Osteocyte (in vitro differentiated cells): Measurements from ENCODE around the gene DNAJC7. TPM values are rescaled to one million over a fixed set of nuclear protein-coding genes. Genes with fewer than 3 reads are reported as not detected.

Source experiments
- DNase-seq: peaks from one replicate; pipeline ENCODE4 v3.0.0; 2021; ENCODE audit warnings: mixed read lengths; ENCODE audit not compliant: unreplicated experiment; ENCODE audit errors: extremely low spot score
- H3K27ac Mint-ChIP-seq: one replicate; pipeline ENCODE4 v1.8.0; 2021; ENCODE audit warnings: mild to moderate bottlenecking, mixed read lengths; ENCODE audit not compliant: unreplicated experiment
- H3K27me3 Mint-ChIP-seq: one replicate; pipeline ENCODE4 v1.8.0; 2021; ENCODE audit warnings: mixed read lengths; ENCODE audit not compliant: unreplicated experiment
- H3K36me3 Mint-ChIP-seq: one replicate; pipeline ENCODE4 v1.8.0; 2021; ENCODE audit warnings: mixed read lengths; ENCODE audit not compliant: unreplicated experiment
- H3K4me1 Mint-ChIP-seq: one replicate; pipeline ENCODE4 v1.8.0; 2021; ENCODE audit warnings: mixed read lengths; ENCODE audit not compliant: unreplicated experiment
- H3K4me3 Mint-ChIP-seq: one replicate; pipeline ENCODE4 v1.8.0; 2021; ENCODE audit warnings: mild to moderate bottlenecking, moderate library complexity, mixed read lengths; ENCODE audit not compliant: unreplicated experiment
- H3K9me3 Mint-ChIP-seq: one replicate; pipeline ENCODE4 v1.8.0; 2021; ENCODE audit warnings: mixed read lengths; ENCODE audit not compliant: unreplicated experiment
- total RNA-seq: library from RNA; stranded (reverse); gene quantifications from 2 replicates; pipeline ENCODE4 v1.2.1, GENCODE V29; 2021
- TF ChIP-seq, protein P1 (sequence below): fragments of 200-600 bp; sonication (generic); IDR thresholded peaks from 2 replicates; pipeline ENCODE4 v1.5.0; 2021; ENCODE audit warnings: antibody characterized with exemption, mild to moderate bottlenecking, moderate library complexity

Gene DNAJC7
- total RNA-seq, 1 donor from 2014 or later = 73.9 TPM

DNA sequence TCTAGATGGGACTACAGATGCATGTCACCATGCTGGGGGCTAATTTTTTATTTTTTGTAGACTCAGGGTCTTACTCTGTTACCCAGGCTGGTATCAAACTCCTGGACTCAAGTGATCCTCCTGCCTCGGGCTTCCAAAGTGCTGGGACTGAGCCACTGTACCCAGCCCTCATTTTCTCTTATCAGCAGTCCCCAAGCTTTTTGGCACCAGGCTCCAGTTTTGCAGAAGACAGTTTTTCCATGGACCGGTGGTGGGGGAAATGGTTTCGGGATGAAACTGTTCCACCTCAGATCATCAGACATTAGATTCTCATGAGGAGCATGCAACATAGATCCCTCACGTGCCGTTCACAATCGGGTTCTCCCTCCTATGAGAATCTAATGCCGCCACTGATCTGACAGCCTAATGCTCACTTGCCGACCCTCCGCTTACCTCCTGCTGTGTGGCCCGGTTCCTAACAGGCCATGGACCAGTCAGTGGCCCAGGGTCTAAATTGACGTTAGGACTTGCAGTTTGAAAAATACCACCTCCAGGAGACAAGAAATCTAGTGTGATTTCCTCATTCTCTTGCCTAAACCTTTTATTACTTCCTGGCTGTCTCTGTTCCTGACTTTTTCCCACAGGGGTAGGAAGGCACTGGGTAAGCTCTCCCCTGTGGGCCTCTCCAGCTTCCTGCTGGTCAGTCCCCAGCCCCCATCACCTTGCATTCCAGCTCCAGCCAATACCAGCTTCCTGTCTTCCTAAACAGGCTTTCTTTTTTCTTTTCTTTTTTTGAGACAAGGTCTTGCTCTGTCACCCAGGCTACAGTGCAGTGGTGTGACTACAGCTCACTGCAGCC lies 60.0 kb downstream of the DNAJC7 start:
- TF ChIP-seq, protein P1, sequence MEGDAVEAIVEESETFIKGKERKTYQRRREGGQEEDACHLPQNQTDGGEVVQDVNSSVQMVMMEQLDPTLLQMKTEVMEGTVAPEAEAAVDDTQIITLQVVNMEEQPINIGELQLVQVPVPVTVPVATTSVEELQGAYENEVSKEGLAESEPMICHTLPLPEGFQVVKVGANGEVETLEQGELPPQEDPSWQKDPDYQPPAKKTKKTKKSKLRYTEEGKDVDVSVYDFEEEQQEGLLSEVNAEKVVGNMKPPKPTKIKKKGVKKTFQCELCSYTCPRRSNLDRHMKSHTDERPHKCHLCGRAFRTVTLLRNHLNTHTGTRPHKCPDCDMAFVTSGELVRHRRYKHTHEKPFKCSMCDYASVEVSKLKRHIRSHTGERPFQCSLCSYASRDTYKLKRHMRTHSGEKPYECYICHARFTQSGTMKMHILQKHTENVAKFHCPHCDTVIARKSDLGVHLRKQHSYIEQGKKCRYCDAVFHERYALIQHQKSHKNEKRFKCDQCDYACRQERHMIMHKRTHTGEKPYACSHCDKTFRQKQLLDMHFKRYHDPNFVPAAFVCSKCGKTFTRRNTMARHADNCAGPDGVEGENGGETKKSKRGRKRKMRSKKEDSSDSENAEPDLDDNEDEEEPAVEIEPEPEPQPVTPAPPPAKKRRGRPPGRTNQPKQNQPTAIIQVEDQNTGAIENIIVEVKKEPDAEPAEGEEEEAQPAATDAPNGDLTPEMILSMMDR = no peak
- DNase-seq = no peak
- Mint-ChIP-seq H3K9me3 (no peaks in the 10 kb centered on the region), H3K36me3 (no peaks in the 10 kb centered on the region), H3K4me3 (no peak overlapping the region), H3K27me3 (no peaks in the 10 kb centered on the region), H3K4me1 (peaks cover 23% of the 10 kb centered on the region), H3K27ac (no peak overlapping the region)

GRCh38 chr17:41956522-41956921 lies 60.7 kb downstream of the DNAJC7 start:
- DNase-seq = no peak
- TF ChIP-seq, protein P1 = no peak
- Mint-ChIP-seq H3K36me3 (no peaks in the 10 kb centered on the region), H3K9me3 (no peaks in the 10 kb centered on the region), H3K27ac (no peak overlapping the region), H3K27me3 (no peaks in the 10 kb centered on the region), H3K4me3 (no peak overlapping the region), H3K4me1 (peaks cover 23% of the 10 kb centered on the region)

DNA sequence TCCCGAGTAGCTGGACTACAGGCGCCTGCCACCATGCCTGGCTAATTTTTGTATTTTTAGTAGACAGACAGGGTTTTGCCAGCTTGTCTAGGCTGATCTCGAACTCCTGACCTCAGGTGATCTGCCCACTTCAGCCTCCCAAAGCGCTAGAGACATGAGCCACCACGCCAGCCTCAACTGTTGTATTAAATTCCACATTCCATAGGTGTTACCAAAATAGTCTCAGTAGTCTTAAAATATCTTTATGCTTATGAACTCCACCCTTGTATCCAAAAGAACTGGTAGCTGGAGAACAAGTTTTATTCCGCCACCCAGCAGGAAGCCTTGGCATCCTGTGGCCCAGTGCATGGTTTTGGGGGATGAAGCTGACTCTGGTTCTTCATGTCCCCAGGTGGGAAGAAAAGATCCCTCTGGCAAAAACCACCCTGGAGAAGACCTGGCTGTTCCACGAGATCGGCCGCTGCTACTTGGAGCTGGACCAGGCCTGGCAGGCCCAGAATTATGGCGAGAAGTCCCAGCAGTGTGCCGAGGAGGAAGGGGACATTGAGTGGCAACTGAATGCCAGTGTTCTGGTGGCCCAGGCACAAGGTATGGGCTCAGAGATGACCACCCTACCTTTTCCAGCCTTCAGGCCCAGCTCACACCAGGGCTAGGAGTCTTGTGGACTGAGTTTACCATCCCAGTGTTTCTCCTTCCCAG lies 68.3 kb downstream of the DNAJC7 start:
- Mint-ChIP-seq H3K4me1 (no peaks in the 10 kb centered on the region), H3K4me3 (no peak overlapping the region), H3K27me3 (no peaks in the 10 kb centered on the region), H3K36me3 (no peaks in the 10 kb centered on the region), H3K27ac (no peak overlapping the region), H3K9me3 (no peaks in the 10 kb centered on the region)
- TF ChIP-seq, protein P1 = no peak
- no peak for DNase-seq

DNA sequence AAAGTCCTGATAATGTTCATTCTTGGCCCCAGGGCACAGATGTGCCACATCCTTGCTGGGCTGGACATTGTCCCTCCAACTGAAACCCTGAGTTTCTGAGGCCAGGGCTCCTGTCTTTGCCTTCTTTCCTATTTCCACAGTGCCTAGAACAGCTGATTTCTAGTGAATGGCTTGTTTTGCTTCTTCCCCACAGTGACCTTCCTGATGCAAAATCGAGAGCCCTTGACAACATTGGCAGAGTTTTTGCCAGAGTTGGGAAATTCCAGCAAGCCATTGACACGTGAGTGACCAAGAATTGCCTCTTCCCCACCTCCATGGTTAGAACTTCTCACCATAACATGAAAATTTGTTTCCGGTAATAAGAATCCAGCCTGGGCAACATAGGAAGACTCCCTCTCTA lies 72.3 kb downstream of the DNAJC7 start:
- Mint-ChIP-seq H3K27ac (no peak overlapping the region), H3K9me3 (no peaks in the 10 kb centered on the region), H3K4me3 (no peak overlapping the region), H3K36me3 (no peaks in the 10 kb centered on the region), H3K27me3 (no peaks in the 10 kb centered on the region), H3K4me1 (no peaks in the 10 kb centered on the region)
- DNase-seq = no peak
- TF ChIP-seq, protein P1 = no peak

DNA sequence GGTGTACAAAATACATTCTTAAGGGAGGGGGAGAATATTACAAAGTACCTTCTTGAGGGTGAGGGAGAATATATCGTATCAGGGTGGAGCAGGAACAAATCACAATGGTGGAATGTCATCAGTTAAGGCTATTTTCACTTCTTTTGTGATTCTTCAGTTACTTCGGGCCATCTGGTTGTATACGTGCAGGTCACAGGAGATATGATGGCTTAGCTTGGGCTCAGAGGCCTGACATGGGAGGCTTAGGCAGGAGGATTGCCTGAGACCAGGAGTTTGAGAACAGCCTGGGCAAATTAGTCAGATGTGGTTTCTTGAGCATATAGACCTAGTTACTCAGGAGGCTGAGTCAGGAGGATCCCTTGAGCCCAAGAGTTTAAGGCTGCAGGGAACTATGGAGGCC lies 73.7 kb downstream of the DNAJC7 start:
- Mint-ChIP-seq H3K27me3 (no peaks in the 10 kb centered on the region), H3K27ac (no peak overlapping the region), H3K4me1 (no peaks in the 10 kb centered on the region), H3K9me3 (no peaks in the 10 kb centered on the region), H3K36me3 (no peaks in the 10 kb centered on the region), H3K4me3 (no peak overlapping the region)
- TF ChIP-seq, protein P1 = no peak
- DNase-seq = no peak
